IMR-90 (cell line): ENCODE data around the gene STUB1. TPM values are rescaled to one million over a fixed set of nuclear protein-coding genes. Genes with fewer than 3 reads are reported as not detected.

Experiments
- ATAC-seq: fragments of 200-7000 bp; cut with Tn5 transposase; 2 replicates; pipeline ENCODE4 v1.9.1; 2020; ENCODE audit warnings: low read depth, mild to moderate bottlenecking, moderate library complexity
- BruUV-seq: library from RNA; stranded (reverse); fragments of 400-500 nt; replicated peaks from 2 replicates; lab custom pipeline; 2021; lab: Mats Ljungman, UMichigan
- CTCF ChIA-PET: fragments of 300-600 bp; formaldehyde crosslinking; extraction: SDS; loops from one replicate; lab custom pipeline; 2021; ENCODE audit warnings: antibody characterized with exemption; lab: Yijun Ruan, JAX
- POLR2A ChIA-PET: fragments of 300-600 bp; sonication (Branson Sonifier 250); formaldehyde crosslinking; loops from one replicate; lab custom pipeline; 2022; ENCODE audit warnings: antibody characterized with exemption; ENCODE audit not compliant: unreplicated experiment; lab: Charles Lee
- DNase-seq: peaks from one replicate; pipeline ENCODE4 v3.0.0; 2013
- H2AFZ ChIP-seq: replicated peaks from 2 replicates; pipeline ENCODE3; 2013; ENCODE audit warnings: low read length, mild to moderate bottlenecking; ENCODE audit not compliant: poor library complexity
- H2AK5ac ChIP-seq: 2 replicates; pipeline ENCODE4 v1.6.1; 2013; ENCODE audit warnings: low read depth, low read length, inconsistent platforms
- H2AK9ac ChIP-seq: replicated peaks from 2 replicates; pipeline ENCODE3; 2013; ENCODE audit warnings: mild to moderate bottlenecking, low read depth, low read length, moderate library complexity; ENCODE audit not compliant: poor library complexity
- H2BK120ac ChIP-seq: 2 replicates; pipeline ENCODE4 v1.6.1; 2013; ENCODE audit warnings: low read depth, low read length, inconsistent platforms
- H2BK15ac ChIP-seq: 3 replicates; pipeline ENCODE4 v1.6.1; 2013; ENCODE audit warnings: low read depth, low read length, inconsistent platforms
- H2BK20ac ChIP-seq: 2 replicates; pipeline ENCODE4 v1.6.1; 2013; ENCODE audit warnings: low read depth, mild to moderate bottlenecking, inconsistent platforms, low read length, moderate library complexity
- H2BK5ac ChIP-seq: 2 replicates; pipeline ENCODE4 v1.6.1; 2013; ENCODE audit warnings: mild to moderate bottlenecking, low read depth, low read length, inconsistent platforms; ENCODE audit not compliant: poor library complexity, severe bottlenecking
- H3K14ac ChIP-seq: replicated peaks from 2 replicates; pipeline ENCODE4 v1.6.1; 2013; ENCODE audit warnings: low read depth, low read length, inconsistent platforms
- H3K18ac ChIP-seq: 2 replicates; pipeline ENCODE4 v1.6.1; 2013; ENCODE audit warnings: low read depth, low read length, control low read depth
- H3K23ac ChIP-seq: 2 replicates; pipeline ENCODE4 v1.6.1; 2013; ENCODE audit warnings: low read depth, low read length, inconsistent platforms
- H3K27ac ChIP-seq: 2 replicates; pipeline ENCODE4 v1.5.1; 2013; ENCODE audit warnings: mild to moderate bottlenecking, control low read depth, low read length; ENCODE audit not compliant: insufficient read depth
- H3K27me3 ChIP-seq: 2 replicates; pipeline ENCODE4 v1.6.1; 2013; ENCODE audit warnings: low read length; ENCODE audit not compliant: control insufficient read depth, insufficient read depth
- H3K36me3 ChIP-seq: 2 replicates; pipeline ENCODE4 v1.6.1; 2013; ENCODE audit warnings: low read length, mixed read lengths; ENCODE audit not compliant: control insufficient read depth, insufficient read depth
- H3K4ac ChIP-seq: 2 replicates; pipeline ENCODE4 v1.6.1; 2013; ENCODE audit warnings: low read depth, low read length, inconsistent platforms
- H3K4me1 ChIP-seq: 2 replicates; pipeline ENCODE4 v1.6.1; 2013; ENCODE audit warnings: low read length, mixed read lengths; ENCODE audit not compliant: control insufficient read depth, insufficient read depth
- H3K4me2 ChIP-seq: 2 replicates; pipeline ENCODE4 v1.6.1; 2013; ENCODE audit warnings: low read depth, mild to moderate bottlenecking, control low read depth, low read length, moderate library complexity
- H3K4me3 ChIP-seq: 2 replicates; pipeline ENCODE4 v1.5.1; 2013; ENCODE audit warnings: low read depth, mild to moderate bottlenecking, control low read depth, low read length, moderate library complexity; ENCODE audit not compliant: insufficient read depth
- H3K56ac ChIP-seq: 2 replicates; pipeline ENCODE4 v1.6.1; 2013; ENCODE audit warnings: low read length, inconsistent platforms; ENCODE audit not compliant: insufficient read depth; ENCODE audit errors: extremely low read depth
- H3K79me1 ChIP-seq, 2 experiments: 2 replicates each; pipeline ENCODE4 v1.6.1; 2013; ENCODE audit warnings: low read length in 2 of 2, inconsistent platforms in 1 of 2, low read depth in 1 of 2
- H3K9ac ChIP-seq: 2 replicates; pipeline ENCODE4 v1.6.1; 2013; ENCODE audit warnings: low read depth, low read length, control low read depth
- H3K9me1 ChIP-seq: 2 replicates; pipeline ENCODE4 v1.6.1; 2013; ENCODE audit warnings: low read length, inconsistent platforms; ENCODE audit not compliant: insufficient read depth
- H3K9me3 ChIP-seq: 2 replicates; pipeline ENCODE4 v1.6.1; 2013; ENCODE audit warnings: low read length; ENCODE audit not compliant: control insufficient read depth, insufficient read depth
- H4K20me1 ChIP-seq: 2 replicates; pipeline ENCODE4 v1.6.1; 2013; ENCODE audit warnings: low read length, inconsistent platforms; ENCODE audit not compliant: insufficient read depth
- H4K5ac ChIP-seq: 2 replicates; pipeline ENCODE4 v1.6.1; 2013; ENCODE audit warnings: mild to moderate bottlenecking, low read depth, low read length, control low read depth
- H4K8ac ChIP-seq, 2 experiments: 2 replicates each; pipeline ENCODE4 v1.6.1; 2013; ENCODE audit warnings: low read depth in 2 of 2, low read length in 2 of 2, control low read depth in 1 of 2, inconsistent platforms in 1 of 2
- H4K91ac ChIP-seq: 2 replicates; pipeline ENCODE4 v1.6.1; 2013; ENCODE audit warnings: low read depth, low read length, inconsistent platforms; ENCODE audit not compliant: insufficient read depth
- BHLHE40 ChIP-seq: fragments of 150-350 bp; IDR thresholded peaks from 2 replicates; pipeline ENCODE4 v1.6.1; 2016; ENCODE audit warnings: mild to moderate bottlenecking, low read depth, low read length
- CEBPB ChIP-seq: IDR thresholded peaks from 2 replicates; pipeline ENCODE4 v1.6.1; 2012; ENCODE audit warnings: low read depth, low read length, improper control_type of control experiment
- CHD1 ChIP-seq: IDR thresholded peaks from 2 replicates; pipeline ENCODE4 v1.6.1; 2012; ENCODE audit warnings: low read depth, low read length, improper control_type of control experiment
- CTCF ChIP-seq: conservative IDR thresholded peaks from 2 replicates; pipeline ENCODE4 v1.5.1; 2012; ENCODE audit warnings: mild to moderate bottlenecking, low read depth, low read length, improper control_type of control experiment
- ELK1 ChIP-seq: fragments of 150-350 bp; IDR thresholded peaks from 2 replicates; pipeline ENCODE4 v1.6.1; 2016; ENCODE audit warnings: low read depth, mild to moderate bottlenecking, low read length, moderate library complexity, borderline replicate concordance
- FOS ChIP-seq: fragments of 150-350 bp; IDR thresholded peaks from 2 replicates; pipeline ENCODE4 v1.6.1; 2016; ENCODE audit warnings: low read depth, low read length
- MAFK ChIP-seq: IDR thresholded peaks from 2 replicates; pipeline ENCODE4 v1.6.1; 2012; ENCODE audit warnings: low read depth, low read length, improper control_type of control experiment
- MAZ ChIP-seq: IDR thresholded peaks from 2 replicates; pipeline ENCODE4 v1.6.1; 2012; ENCODE audit warnings: low read depth, mild to moderate bottlenecking, low read length, improper control_type of control experiment, moderate library complexity, borderline replicate concordance
- MXI1 ChIP-seq: IDR thresholded peaks from 2 replicates; pipeline ENCODE4 v1.6.1; 2012; ENCODE audit warnings: low read depth, mild to moderate bottlenecking, low read length, moderate library complexity, borderline replicate concordance
- NFE2L2 ChIP-seq: fragments of 150-350 bp; IDR thresholded peaks from 2 replicates; pipeline ENCODE4 v1.6.1; 2016; ENCODE audit warnings: low read depth, mild to moderate bottlenecking, low read length
- POLR2A ChIP-seq: IDR thresholded peaks from 2 replicates; pipeline ENCODE4 v1.6.1; 2012; ENCODE audit warnings: mild to moderate bottlenecking, low read depth, low read length
- RAD21 ChIP-seq: IDR thresholded peaks from 2 replicates; pipeline ENCODE4 v1.6.1; 2012; ENCODE audit warnings: low read length, improper control_type of control experiment
- RFX5 ChIP-seq: IDR thresholded peaks from 2 replicates; pipeline ENCODE4 v1.8.0; 2012; ENCODE audit warnings: low read depth, mild to moderate bottlenecking, low read length, moderate library complexity
- USF2 ChIP-seq: fragments of 150-350 bp; IDR thresholded peaks from 2 replicates; pipeline ENCODE4 v1.6.1; 2017; ENCODE audit warnings: mild to moderate bottlenecking, antibody characterized with exemption, low read length, low read depth
- WGBS, 2 experiments: methylation state at CpG; one replicate each; pipeline versions ENCODE4 v1.1.5 to v1.1.7; 2013; ENCODE audit warnings: missing lambda C conversion rate in 2 of 2; ENCODE audit not compliant: insufficient read length in 1 of 2; ENCODE audit errors: extremely low coverage in 2 of 2; 5-methylcytosine and 5-hydroxymethylcytosine counted together
- dilution Hi-C: fragments of 300-500 bp; cut with HindIII; formaldehyde crosslinking; loops from one replicate; pipeline ENCODE4 v1.14.3; 2018; ENCODE audit warnings: low sequenced_read_pairs; ENCODE audit not compliant: unreplicated experiment
- in situ Hi-C: fragments of 300-500 bp; cut with MboI; formaldehyde crosslinking; loops from 3 replicates; pipeline ENCODE4 v1.14.3; 2019; ENCODE audit warnings: low sequenced_read_pairs, inconsistent platforms, mixed read lengths
- intact Hi-C: fragments of 100-400 bp; cut with micrococcal nuclease; formaldehyde crosslinking; loops from 2 replicates; pipeline ENCODE4 v1.10.0; 2022
- polyA plus RNA-seq, 3 experiments: library from polyadenylated mRNA; depleted of rRNA; stranded (reverse); fragments of >200 nt; gene quantifications; 2 replicates each; pipeline ENCODE4 v1.2.3, GENCODE V29; 2012; ENCODE audit warnings: low replicate concordance in 1 of 3
- total RNA-seq: library from RNA; depleted of rRNA; stranded (reverse); fragments of >200 nt; gene quantifications from 2 replicates; pipeline ENCODE4 v1.2.3, GENCODE V29; 2012

Gene STUB1
- total and polyA plus RNA-seq, 2 of the 4 experiments (the other 2 are of a cell fraction) = 183 to 186 TPM

GRCh38 chr16:648781-649589, 31.2 kb upstream of the STUB1 start, which contains the start of gene WDR90:
Gene WDR90 (plus strand): TSS chr16:649365. CDS start chr16:649417, 52 bp downstream.
- H4K5ac ChIP-seq = peak within 1 kb of the TSS; percentile 85
- DNase-seq = peak; percentile 86
- peaks cover 14% of the 10 kb centered on the region for H3K4me1 ChIP-seq
- peak within 1 kb of the TSS; percentile 70 to 80 for H4K8ac ChIP-seq
- H2BK120ac ChIP-seq = no peak within 1 kb of the TSS
- peak within 1 kb of the TSS; percentile 68; the same call in 1 of the 2 replicates for H4K91ac ChIP-seq
- peak within 1 kb of the TSS; percentile 59 for H3K4me3 ChIP-seq
- no peak within 1 kb of the TSS for H2BK20ac ChIP-seq
- peak within 1 kb of the TSS; percentile 66 for H3K14ac ChIP-seq
- in situ Hi-C loops (loop anchor here (10.0 kb wide), 1 partner anchor 254 kb away; the partner anchor contains the start of gene NME4), intact Hi-C loops (no loop called here), dilution Hi-C loops (no loop called here)
- H2BK5ac ChIP-seq = peak within 1 kb of the TSS; percentile 90
- peaks cover 3% of the 10 kb centered on the region; the same call in 1 of the 2 replicates for H3K36me3 ChIP-seq
- H3K27ac ChIP-seq = peak within 1 kb of the TSS; percentile 85
- peak within 1 kb of the TSS; percentile 50 for H2AK5ac ChIP-seq
- ChIA-PET POLR2A (no interaction called here), CTCF (no interaction called here)
- WGBS, 2 experiments = 1% methylated on average over 57 of the region's 91 CpGs; no CpG with 5 or more reads in 1 of the 2 experiments
- no TSS peak for BruUV-seq
- H2AFZ ChIP-seq = peak within 1 kb of the TSS; percentile 96
- H2AK9ac ChIP-seq = peak within 1 kb of the TSS; percentile 98
- no peak within 1 kb of the TSS for H3K18ac ChIP-seq
- H3K27me3 ChIP-seq = no peaks in the 10 kb centered on the region
- peak within 1 kb of the TSS; percentile 79 for H3K9ac ChIP-seq
- peak within 1 kb of the TSS; percentile 85 for H3K4ac ChIP-seq
- peaks cover 15% of the 10 kb centered on the region for H3K9me1 ChIP-seq
- peak within 1 kb of the TSS; percentile 76 for H3K23ac ChIP-seq
- H3K56ac ChIP-seq = peak within 1 kb of the TSS; percentile 53
- peaks cover 10 to 46% of the 10 kb centered on the region in 2 experiments; a peak in 3 of 4 replicates for H3K79me1 ChIP-seq
- no peaks in the 10 kb centered on the region for H4K20me1 ChIP-seq
- H2BK15ac ChIP-seq = no peak within 1 kb of the TSS
- no peaks in the 10 kb centered on the region for H3K9me3 ChIP-seq
- peak; percentile 88 for ATAC-seq
- H3K4me2 ChIP-seq = peak within 1 kb of the TSS; percentile 99
- 0 out of 2 replicates have a peak, but pooled peaks have one; percentile 15 for TF ChIP-seq ELK1
- TF ChIP-seq RAD21 = no peak
- TF ChIP-seq CHD1 = no peak
- peak; percentile 29; the same call in 1 of the 2 replicates for TF ChIP-seq MAZ
- 0 out of 2 replicates have a peak, but pooled peaks have one; percentile 3 for TF ChIP-seq CEBPB
- peak; percentile 52 for TF ChIP-seq POLR2A
- TF ChIP-seq USF2 = peak; percentile 97
- TF ChIP-seq CTCF = no peak
- no peak for TF ChIP-seq RFX5
- TF ChIP-seq FOS = no peak
- TF ChIP-seq BHLHE40 = peak; percentile 41; the same call in 1 of the 2 replicates
- no peak for TF ChIP-seq MAFK
- peak; percentile 97 for TF ChIP-seq MXI1
- no peak for TF ChIP-seq NFE2L2
